Heart left ventricle (tissue), 13 donors: ENCODE measurements around the gene RNU5B-1.

Experiments used
- CTCF ChIP-seq, 12 donors: fragments of 200-600 bp; sonication (generic) in 4 of 12; IDR thresholded peaks; one replicate each; pipeline versions ENCODE4 v1.5.0 to v1.8.0; 2018 to 2022; ENCODE audit warnings: antibody characterized with exemption in 12 of 12, mild to moderate bottlenecking in 5 of 12
- POLR2A ChIP-seq, 2 donors: fragments of 450-650 bp; IDR thresholded peaks; one replicate each; pipeline ENCODE4 v1.6.1; 2017; ENCODE audit warnings: antibody characterized with exemption in 2 of 2, mild to moderate bottlenecking in 2 of 2, moderate library complexity in 2 of 2
- donor health status: ischemic (EF 13 %, LVEDD 7.1; RV severe dilation, severe dysfunction).
- donor health status: DM: no; HTN: yes; CAD: no.
- donor health status: DM: no; HTN: no; CAD: no.
- donor health status: ischemic (EF 25% LVEDD 6.9; RV normal size, moderate dysfunction).
- donor health status: ischemic (EF 25% LVEDD 5.7; RV mildly dilated, moderate dysfunction).
- donor health status: ischemic (EF 35%, LVEDD 5.7; RV mildly dilated, moderate dysfunction).
- donor health status: nonischemic (EF 11% LVEDD 7.7; RV severe dilation, severe dysfunction).
- donor health status: DM: yes; HTN: yes; CAD: no.
- donor health status: PGD.
- donor health status: ischemic (EF 29% LVEDD 5.4; RV normal size, mild dysfunction).
- donor health status: nonischemic (EF 23%, LVEDD 6.1; RV moderate dilation, normal function).

DNA sequence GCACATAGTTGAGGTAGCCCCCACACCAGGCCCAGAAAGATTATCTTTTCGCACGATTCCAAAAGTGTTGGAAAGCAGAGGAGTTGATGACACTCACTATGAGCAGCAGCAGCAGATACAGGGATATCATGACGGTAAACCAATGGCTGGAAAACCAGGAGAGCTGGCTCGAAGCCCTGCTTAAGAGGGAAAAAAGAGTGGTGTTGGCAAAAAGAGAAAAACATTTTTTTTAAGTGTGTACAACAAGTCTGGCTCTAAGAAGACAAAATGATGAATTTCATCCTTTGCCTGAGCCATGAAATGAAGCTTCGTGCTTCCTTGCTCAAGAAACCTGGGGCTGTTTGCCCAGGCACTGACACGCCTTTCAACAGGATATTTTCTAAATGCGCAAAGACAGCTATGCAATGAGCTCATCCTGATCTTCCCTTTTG lies 45.1 kb upstream of the RNU5B-1 start:
- TF ChIP-seq CTCF (IDR thresholded peaks at IDR 0.05): no peak
- no peak for TF ChIP-seq POLR2A (IDR thresholded peaks at IDR 0.05)
